LNCaP clone FGC (cell line): ENCODE measurements around the gene CIBAR2.

ENCODE experiments used
- DNase-seq: peaks from one replicate; pipeline ENCODE4 v3.0.0-alpha.2; 2011; ENCODE audit warnings: low read depth
- H3K4me3 ChIP-seq: 2 replicates; pipeline ENCODE4 v1.5.1; 2011; ENCODE audit warnings: mild to moderate bottlenecking, low read depth, low read length, control low read depth
- TF ChIP-seq, protein P1 (sequence below): IDR thresholded peaks from 2 replicates; pipeline ENCODE4 v1.5.1; 2012; ENCODE audit warnings: mild to moderate bottlenecking; ENCODE audit not compliant: control insufficient read depth, insufficient read depth; ENCODE audit errors: extremely low read depth

The CIBAR2 gene

DNA sequence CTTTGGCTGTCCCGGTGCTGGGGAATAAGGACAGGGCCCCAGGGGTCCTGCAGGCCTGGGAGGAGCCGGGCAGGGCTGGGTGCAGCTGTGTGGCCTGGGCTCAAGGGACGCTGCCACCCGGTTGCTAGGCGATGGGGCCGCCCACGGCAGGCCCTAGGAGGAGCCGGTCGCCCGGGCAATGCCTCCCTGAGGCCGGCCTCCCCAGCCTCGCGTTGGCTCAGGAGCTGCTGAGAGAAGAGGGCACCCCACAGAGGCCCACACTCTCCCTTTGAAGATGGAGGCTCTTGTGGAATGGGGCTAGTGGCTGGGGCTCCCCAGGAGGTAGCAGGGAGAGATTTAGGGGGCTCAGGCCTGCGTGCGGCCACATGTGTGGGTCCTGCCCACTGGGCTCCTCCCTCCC, at the start of gene CIBAR2:
TSS of gene CIBAR2 (minus strand) at position 109 of the 400 bp plus-strand sequence. CDS start 120 bp downstream, outside the sequence.
- TF ChIP-seq, protein P1, sequence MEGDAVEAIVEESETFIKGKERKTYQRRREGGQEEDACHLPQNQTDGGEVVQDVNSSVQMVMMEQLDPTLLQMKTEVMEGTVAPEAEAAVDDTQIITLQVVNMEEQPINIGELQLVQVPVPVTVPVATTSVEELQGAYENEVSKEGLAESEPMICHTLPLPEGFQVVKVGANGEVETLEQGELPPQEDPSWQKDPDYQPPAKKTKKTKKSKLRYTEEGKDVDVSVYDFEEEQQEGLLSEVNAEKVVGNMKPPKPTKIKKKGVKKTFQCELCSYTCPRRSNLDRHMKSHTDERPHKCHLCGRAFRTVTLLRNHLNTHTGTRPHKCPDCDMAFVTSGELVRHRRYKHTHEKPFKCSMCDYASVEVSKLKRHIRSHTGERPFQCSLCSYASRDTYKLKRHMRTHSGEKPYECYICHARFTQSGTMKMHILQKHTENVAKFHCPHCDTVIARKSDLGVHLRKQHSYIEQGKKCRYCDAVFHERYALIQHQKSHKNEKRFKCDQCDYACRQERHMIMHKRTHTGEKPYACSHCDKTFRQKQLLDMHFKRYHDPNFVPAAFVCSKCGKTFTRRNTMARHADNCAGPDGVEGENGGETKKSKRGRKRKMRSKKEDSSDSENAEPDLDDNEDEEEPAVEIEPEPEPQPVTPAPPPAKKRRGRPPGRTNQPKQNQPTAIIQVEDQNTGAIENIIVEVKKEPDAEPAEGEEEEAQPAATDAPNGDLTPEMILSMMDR, result no peak

DNA sequence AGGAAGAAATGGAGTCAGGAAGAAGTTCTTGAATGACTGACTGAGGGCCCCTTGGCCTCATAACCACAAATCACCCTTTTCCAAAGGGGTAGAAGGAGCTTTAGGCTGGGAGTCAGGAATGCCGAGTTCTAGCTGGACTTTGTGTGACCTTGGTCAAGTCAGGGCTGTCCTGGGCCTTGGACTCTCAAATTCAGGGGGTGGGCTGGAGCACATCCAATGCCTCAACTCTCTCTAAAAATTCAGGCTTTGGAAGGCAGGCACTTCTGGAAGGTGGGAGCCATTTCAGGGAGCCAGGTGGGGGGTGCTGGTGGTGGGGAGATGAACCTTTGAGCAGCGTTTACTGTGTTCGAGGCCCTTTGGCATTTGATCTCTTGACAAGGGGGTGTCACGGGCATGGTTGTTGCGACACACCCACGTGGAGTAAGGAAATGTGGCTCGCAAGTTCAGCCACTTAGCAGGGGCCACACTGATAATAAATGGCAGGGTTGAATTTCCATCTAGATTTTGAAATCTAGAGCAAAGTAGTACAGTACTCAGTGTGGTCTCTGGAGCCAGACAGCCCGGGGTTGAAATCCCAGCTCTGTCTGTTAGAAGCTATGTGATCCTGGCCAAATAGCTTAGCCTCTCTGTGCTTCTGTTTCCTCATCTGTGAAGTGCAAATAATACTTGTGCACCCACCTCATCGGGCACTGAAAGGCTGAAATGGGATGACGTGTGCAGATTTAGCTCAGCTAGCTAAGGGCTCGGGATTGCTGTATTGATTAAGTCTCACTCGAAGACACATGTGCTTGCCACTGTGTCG, 47.1 kb upstream of the CIBAR2 start:
- DNase-seq, result no peak
- no peak overlapping the region for H3K4me3 ChIP-seq
- TF ChIP-seq, protein P1, result no peak

More for the DNA sequence above, at the start of gene CIBAR2:
- no peak for DNase-seq
- H3K4me3 ChIP-seq, result no peak within 1 kb of the TSS

DNA sequence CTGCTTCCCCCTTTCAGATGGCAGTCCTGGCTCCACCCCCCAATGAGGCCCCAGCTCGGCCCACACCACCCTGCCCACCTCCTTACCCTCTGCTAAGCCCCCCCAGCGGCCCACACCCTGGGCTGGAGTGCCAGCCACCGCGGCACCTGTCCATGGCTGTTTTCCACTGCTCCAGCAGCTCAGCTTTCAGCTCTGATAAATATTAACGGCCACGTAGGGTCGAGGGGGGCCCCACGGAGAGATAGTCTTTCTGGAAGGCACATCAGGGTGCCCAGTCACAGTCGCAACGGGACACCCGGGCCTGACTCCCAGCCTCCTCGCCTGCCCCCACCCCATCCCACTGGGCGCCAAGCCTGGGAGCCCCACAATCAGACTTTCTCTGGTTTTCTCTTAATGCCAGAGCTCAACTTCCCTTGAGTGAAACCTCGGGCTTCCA, 46.5 kb upstream of the CIBAR2 start:
- TF ChIP-seq, protein P1, result no peak
- DNase-seq, result no peak
- H3K4me3 ChIP-seq, result no peak overlapping the region

DNA sequence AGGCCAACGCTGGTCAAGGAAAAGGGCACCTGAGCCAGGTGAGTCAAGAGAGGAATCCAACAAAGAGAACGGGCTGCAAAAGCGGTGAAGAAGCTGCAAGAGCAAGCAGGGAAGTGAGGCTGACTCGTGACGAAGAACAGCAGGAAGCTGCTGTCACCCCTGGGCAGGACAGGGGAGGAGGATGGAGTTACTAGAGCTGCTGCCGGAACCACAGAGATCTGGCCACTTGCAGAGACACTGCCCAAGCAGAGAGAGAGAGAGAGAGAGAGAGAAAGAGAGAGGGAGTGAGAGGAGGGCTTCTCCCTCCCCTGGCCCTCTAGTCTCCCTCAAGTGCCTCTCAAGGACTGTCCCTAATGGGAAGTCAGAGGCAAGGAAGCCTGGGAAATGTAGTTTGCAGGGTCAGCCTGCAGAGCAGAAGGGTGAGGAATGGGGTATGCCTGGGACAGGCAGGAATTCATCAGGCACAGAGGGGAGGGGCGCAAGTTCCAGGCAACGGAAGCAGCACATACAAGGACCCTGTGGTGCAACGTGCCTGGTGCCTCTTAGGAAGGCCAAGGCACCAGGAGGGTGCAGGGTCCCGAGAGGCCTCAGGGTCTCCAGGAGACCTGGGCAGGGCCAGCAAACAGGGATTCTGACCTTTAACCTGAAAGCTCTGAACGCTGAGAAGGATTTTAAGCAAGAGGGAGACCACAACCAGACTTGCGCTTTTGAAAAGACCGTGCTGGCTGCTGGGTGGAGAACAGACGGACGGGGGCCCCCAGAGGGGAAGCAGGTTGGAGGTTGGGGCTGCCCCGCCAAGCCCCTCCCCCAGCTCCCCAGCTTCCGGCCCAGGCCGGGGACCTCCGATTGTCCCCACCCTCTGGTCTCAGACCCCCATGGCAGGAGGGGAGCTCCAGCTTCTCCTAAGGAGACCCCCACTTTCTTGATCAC, 45.8 kb upstream of the CIBAR2 start:
- no peak for DNase-seq
- TF ChIP-seq, protein P1, result no peak
- H3K4me3 ChIP-seq, result no peak overlapping the region

DNA sequence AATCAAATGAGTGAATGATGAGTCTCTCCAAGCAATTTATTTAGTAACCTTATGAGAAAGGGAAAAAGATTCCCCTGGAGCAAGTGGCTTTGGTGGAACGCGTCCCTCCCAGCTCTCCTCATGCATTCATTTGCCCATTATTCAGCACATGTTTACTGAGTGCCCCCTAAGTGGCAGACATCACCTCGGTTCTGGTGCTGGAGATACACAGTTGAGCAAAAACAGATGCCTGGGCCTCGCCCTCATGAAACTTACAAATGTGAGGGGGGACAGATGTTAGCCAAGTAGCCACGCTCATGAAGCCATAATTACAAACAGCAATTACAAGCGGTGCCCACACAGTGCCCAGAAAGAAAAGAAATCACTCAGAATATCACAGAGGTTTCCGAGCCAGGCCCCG, 45.1 kb upstream of the CIBAR2 start:
- DNase-seq, result no peak
- H3K4me3 ChIP-seq, result no peak overlapping the region
- TF ChIP-seq, protein P1, result no peak

DNA sequence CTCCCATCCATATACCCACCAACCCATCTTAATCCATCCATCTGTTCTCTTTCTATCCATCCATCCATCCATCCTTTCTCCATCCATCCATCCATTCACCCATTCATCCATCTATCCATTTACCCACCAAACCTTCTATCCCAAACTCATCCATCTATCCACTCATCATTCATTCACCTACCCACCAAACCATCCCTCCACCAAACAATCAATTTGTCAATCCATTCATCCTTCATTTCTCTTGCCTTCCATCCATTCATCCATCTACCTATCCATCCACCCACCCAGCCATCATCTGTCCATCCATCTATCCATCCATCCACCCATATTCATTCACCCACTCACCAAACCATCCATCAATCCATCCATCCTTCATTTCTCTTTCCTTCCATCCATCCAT, 44.6 kb upstream of the CIBAR2 start:
- TF ChIP-seq, protein P1, result no peak
- no peak for DNase-seq
- no peak overlapping the region for H3K4me3 ChIP-seq
